IMR-90 (cell line): Measurements from ENCODE around the gene SEPTIN10. TPM values are rescaled to one million over a fixed set of nuclear protein-coding genes. Genes with fewer than 3 reads are reported as not detected.

Experiments used
- ATAC-seq: fragments of 200-7000 bp; cut with Tn5 transposase; 2 replicates; pipeline ENCODE4 v1.9.1; 2020; ENCODE audit warnings: low read depth, mild to moderate bottlenecking, moderate library complexity
- BruUV-seq: library from RNA; stranded (reverse); fragments of 400-500 nt; replicated peaks from 2 replicates; lab custom pipeline; 2021; lab: Mats Ljungman, UMichigan
- CTCF ChIA-PET: fragments of 300-600 bp; formaldehyde crosslinking; extraction: SDS; loops from one replicate; lab custom pipeline; 2021; ENCODE audit warnings: antibody characterized with exemption; lab: Yijun Ruan, JAX
- POLR2A ChIA-PET: fragments of 300-600 bp; sonication (Branson Sonifier 250); formaldehyde crosslinking; loops from one replicate; lab custom pipeline; 2022; ENCODE audit warnings: antibody characterized with exemption; ENCODE audit not compliant: unreplicated experiment; lab: Charles Lee
- DNase-seq: peaks from one replicate; pipeline ENCODE4 v3.0.0; 2013
- H2AFZ ChIP-seq: replicated peaks from 2 replicates; pipeline ENCODE3; 2013; ENCODE audit warnings: low read length, mild to moderate bottlenecking; ENCODE audit not compliant: poor library complexity
- H2AK5ac ChIP-seq: 2 replicates; pipeline ENCODE4 v1.6.1; 2013; ENCODE audit warnings: low read depth, low read length, inconsistent platforms
- H2AK9ac ChIP-seq: replicated peaks from 2 replicates; pipeline ENCODE3; 2013; ENCODE audit warnings: mild to moderate bottlenecking, low read depth, low read length, moderate library complexity; ENCODE audit not compliant: poor library complexity
- H2BK120ac ChIP-seq: 2 replicates; pipeline ENCODE4 v1.6.1; 2013; ENCODE audit warnings: low read depth, low read length, inconsistent platforms
- H2BK15ac ChIP-seq: 3 replicates; pipeline ENCODE4 v1.6.1; 2013; ENCODE audit warnings: low read depth, low read length, inconsistent platforms
- H2BK20ac ChIP-seq: 2 replicates; pipeline ENCODE4 v1.6.1; 2013; ENCODE audit warnings: low read depth, mild to moderate bottlenecking, inconsistent platforms, low read length, moderate library complexity
- H2BK5ac ChIP-seq: 2 replicates; pipeline ENCODE4 v1.6.1; 2013; ENCODE audit warnings: mild to moderate bottlenecking, low read depth, low read length, inconsistent platforms; ENCODE audit not compliant: poor library complexity, severe bottlenecking
- H3K14ac ChIP-seq: replicated peaks from 2 replicates; pipeline ENCODE4 v1.6.1; 2013; ENCODE audit warnings: low read depth, low read length, inconsistent platforms
- H3K18ac ChIP-seq: 2 replicates; pipeline ENCODE4 v1.6.1; 2013; ENCODE audit warnings: low read depth, low read length, control low read depth
- H3K23ac ChIP-seq: 2 replicates; pipeline ENCODE4 v1.6.1; 2013; ENCODE audit warnings: low read depth, low read length, inconsistent platforms
- H3K27ac ChIP-seq: 2 replicates; pipeline ENCODE4 v1.5.1; 2013; ENCODE audit warnings: mild to moderate bottlenecking, control low read depth, low read length; ENCODE audit not compliant: insufficient read depth
- H3K27me3 ChIP-seq: 2 replicates; pipeline ENCODE4 v1.6.1; 2013; ENCODE audit warnings: low read length; ENCODE audit not compliant: control insufficient read depth, insufficient read depth
- H3K36me3 ChIP-seq: 2 replicates; pipeline ENCODE4 v1.6.1; 2013; ENCODE audit warnings: low read length, mixed read lengths; ENCODE audit not compliant: control insufficient read depth, insufficient read depth
- H3K4ac ChIP-seq: 2 replicates; pipeline ENCODE4 v1.6.1; 2013; ENCODE audit warnings: low read depth, low read length, inconsistent platforms
- H3K4me1 ChIP-seq: 2 replicates; pipeline ENCODE4 v1.6.1; 2013; ENCODE audit warnings: low read length, mixed read lengths; ENCODE audit not compliant: control insufficient read depth, insufficient read depth
- H3K4me2 ChIP-seq: 2 replicates; pipeline ENCODE4 v1.6.1; 2013; ENCODE audit warnings: low read depth, mild to moderate bottlenecking, control low read depth, low read length, moderate library complexity
- H3K4me3 ChIP-seq: 2 replicates; pipeline ENCODE4 v1.5.1; 2013; ENCODE audit warnings: low read depth, mild to moderate bottlenecking, control low read depth, low read length, moderate library complexity; ENCODE audit not compliant: insufficient read depth
- H3K56ac ChIP-seq: 2 replicates; pipeline ENCODE4 v1.6.1; 2013; ENCODE audit warnings: low read length, inconsistent platforms; ENCODE audit not compliant: insufficient read depth; ENCODE audit errors: extremely low read depth
- H3K79me1 ChIP-seq, 2 experiments: 2 replicates each; pipeline ENCODE4 v1.6.1; 2013; ENCODE audit warnings: low read length in 2 of 2, inconsistent platforms in 1 of 2, low read depth in 1 of 2
- H3K9ac ChIP-seq: 2 replicates; pipeline ENCODE4 v1.6.1; 2013; ENCODE audit warnings: low read depth, low read length, control low read depth
- H3K9me1 ChIP-seq: 2 replicates; pipeline ENCODE4 v1.6.1; 2013; ENCODE audit warnings: low read length, inconsistent platforms; ENCODE audit not compliant: insufficient read depth
- H3K9me3 ChIP-seq: 2 replicates; pipeline ENCODE4 v1.6.1; 2013; ENCODE audit warnings: low read length; ENCODE audit not compliant: control insufficient read depth, insufficient read depth
- H4K20me1 ChIP-seq: 2 replicates; pipeline ENCODE4 v1.6.1; 2013; ENCODE audit warnings: low read length, inconsistent platforms; ENCODE audit not compliant: insufficient read depth
- H4K5ac ChIP-seq: 2 replicates; pipeline ENCODE4 v1.6.1; 2013; ENCODE audit warnings: mild to moderate bottlenecking, low read depth, low read length, control low read depth
- H4K8ac ChIP-seq, 2 experiments: 2 replicates each; pipeline ENCODE4 v1.6.1; 2013; ENCODE audit warnings: low read depth in 2 of 2, low read length in 2 of 2, control low read depth in 1 of 2, inconsistent platforms in 1 of 2
- H4K91ac ChIP-seq: 2 replicates; pipeline ENCODE4 v1.6.1; 2013; ENCODE audit warnings: low read depth, low read length, inconsistent platforms; ENCODE audit not compliant: insufficient read depth
- BHLHE40 ChIP-seq: fragments of 150-350 bp; IDR thresholded peaks from 2 replicates; pipeline ENCODE4 v1.6.1; 2016; ENCODE audit warnings: mild to moderate bottlenecking, low read depth, low read length
- CHD1 ChIP-seq: IDR thresholded peaks from 2 replicates; pipeline ENCODE4 v1.6.1; 2012; ENCODE audit warnings: low read depth, low read length, improper control_type of control experiment
- CTCF ChIP-seq: conservative IDR thresholded peaks from 2 replicates; pipeline ENCODE4 v1.5.1; 2012; ENCODE audit warnings: mild to moderate bottlenecking, low read depth, low read length, improper control_type of control experiment
- ELK1 ChIP-seq: fragments of 150-350 bp; IDR thresholded peaks from 2 replicates; pipeline ENCODE4 v1.6.1; 2016; ENCODE audit warnings: low read depth, mild to moderate bottlenecking, low read length, moderate library complexity, borderline replicate concordance
- FOS ChIP-seq: fragments of 150-350 bp; IDR thresholded peaks from 2 replicates; pipeline ENCODE4 v1.6.1; 2016; ENCODE audit warnings: low read depth, low read length
- MAFK ChIP-seq: IDR thresholded peaks from 2 replicates; pipeline ENCODE4 v1.6.1; 2012; ENCODE audit warnings: low read depth, low read length, improper control_type of control experiment
- MAZ ChIP-seq: IDR thresholded peaks from 2 replicates; pipeline ENCODE4 v1.6.1; 2012; ENCODE audit warnings: low read depth, mild to moderate bottlenecking, low read length, improper control_type of control experiment, moderate library complexity, borderline replicate concordance
- MXI1 ChIP-seq: IDR thresholded peaks from 2 replicates; pipeline ENCODE4 v1.6.1; 2012; ENCODE audit warnings: low read depth, mild to moderate bottlenecking, low read length, moderate library complexity, borderline replicate concordance
- NFE2L2 ChIP-seq: fragments of 150-350 bp; IDR thresholded peaks from 2 replicates; pipeline ENCODE4 v1.6.1; 2016; ENCODE audit warnings: low read depth, mild to moderate bottlenecking, low read length
- RAD21 ChIP-seq: IDR thresholded peaks from 2 replicates; pipeline ENCODE4 v1.6.1; 2012; ENCODE audit warnings: low read length, improper control_type of control experiment
- RCOR1 ChIP-seq: IDR thresholded peaks from 2 replicates; pipeline ENCODE4 v1.6.1; 2012; ENCODE audit warnings: mild to moderate bottlenecking, low read length, improper control_type of control experiment; ENCODE audit not compliant: insufficient replicate concordance
- RFX5 ChIP-seq: IDR thresholded peaks from 2 replicates; pipeline ENCODE4 v1.8.0; 2012; ENCODE audit warnings: low read depth, mild to moderate bottlenecking, low read length, moderate library complexity
- SMC3 ChIP-seq: fragments of 150-350 bp; IDR thresholded peaks from 2 replicates; pipeline ENCODE4 v1.6.1; 2016; ENCODE audit warnings: low read depth, mild to moderate bottlenecking, antibody characterized with exemption, low read length, moderate library complexity
- USF2 ChIP-seq: fragments of 150-350 bp; IDR thresholded peaks from 2 replicates; pipeline ENCODE4 v1.6.1; 2017; ENCODE audit warnings: mild to moderate bottlenecking, antibody characterized with exemption, low read length, low read depth
- WGBS, 2 experiments: methylation state at CpG; one replicate each; pipeline versions ENCODE4 v1.1.5 to v1.1.7; 2013; ENCODE audit warnings: missing lambda C conversion rate in 2 of 2; ENCODE audit not compliant: insufficient read length in 1 of 2; ENCODE audit errors: extremely low coverage in 2 of 2; 5-methylcytosine and 5-hydroxymethylcytosine counted together
- dilution Hi-C: fragments of 300-500 bp; cut with HindIII; formaldehyde crosslinking; loops from one replicate; pipeline ENCODE4 v1.14.3; 2018; ENCODE audit warnings: low sequenced_read_pairs; ENCODE audit not compliant: unreplicated experiment
- in situ Hi-C: fragments of 300-500 bp; cut with MboI; formaldehyde crosslinking; loops from 3 replicates; pipeline ENCODE4 v1.14.3; 2019; ENCODE audit warnings: low sequenced_read_pairs, inconsistent platforms, mixed read lengths
- intact Hi-C: fragments of 100-400 bp; cut with micrococcal nuclease; formaldehyde crosslinking; loops from 2 replicates; pipeline ENCODE4 v1.10.0; 2022
- polyA plus RNA-seq, 3 experiments: library from polyadenylated mRNA; depleted of rRNA; stranded (reverse); fragments of >200 nt; gene quantifications; 2 replicates each; pipeline ENCODE4 v1.2.3, GENCODE V29; 2012; ENCODE audit warnings: low replicate concordance in 1 of 3
- total RNA-seq: library from RNA; depleted of rRNA; stranded (reverse); fragments of >200 nt; gene quantifications from 2 replicates; pipeline ENCODE4 v1.2.3, GENCODE V29; 2012

SEPTIN10 gene
- total and polyA plus RNA-seq, 2 of the 4 experiments (the other 2 are of a cell fraction), result 55.4 to 82.6 TPM

GRCh38 chr2:109530712-109531111 is 83.1 kb downstream of the SEPTIN10 start:
- Histone ChIP-seq H2AK9ac (no peak overlapping the region), H2AK5ac (no peak overlapping the region), H4K91ac (no peak overlapping the region), H2BK20ac (no peak overlapping the region), H3K9me3 (no peaks in the 10 kb centered on the region), H3K36me3 (no peaks in the 10 kb centered on the region), H3K4me3 (no peak overlapping the region), H3K18ac (no peak overlapping the region), H3K27me3 (peaks cover 40% of the 10 kb centered on the region), H2BK15ac (no peak overlapping the region), H3K23ac (no peak overlapping the region), H3K4me2 (no peak overlapping the region), H2BK5ac (no peak overlapping the region), H3K27ac (no peak overlapping the region), H3K14ac (no peak overlapping the region), H3K9me1 (peaks cover 8% of the 10 kb centered on the region; the same call in 1 of the 2 replicates), H4K20me1 (no peaks in the 10 kb centered on the region), H4K8ac (no peak overlapping the region), H3K9ac (no peak overlapping the region), H3K56ac (no peak overlapping the region), H4K5ac (no peak overlapping the region), H3K4ac (no peak overlapping the region), H3K79me1 (no peaks in the 10 kb centered on the region), H2AFZ (no peak overlapping the region), H3K4me1 (peaks cover 2% of the 10 kb centered on the region; the same call in 1 of the 2 replicates), H2BK120ac (no peak overlapping the region)
- TF ChIP-seq FOS (no peak), RCOR1 (no peak), NFE2L2 (no peak), RAD21 (no peak), MXI1 (no peak), SMC3 (no peak), ELK1 (no peak), CTCF (no peak), USF2 (no peak), RFX5 (no peak), MAFK (no peak), MAZ (no peak), BHLHE40 (no peak), CHD1 (no peak)
- dilution Hi-C loops (no loop called here), in situ Hi-C loops (no loop called here), intact Hi-C loops (no loop called here)
- ATAC-seq (no peak), DNase-seq (no peak)
- ChIA-PET POLR2A (no interaction called here), CTCF (interaction anchor here (0.6 kb wide), 1 partner anchor 403 kb away, joined by 4 read pairs; no protein-coding TSS in a partner anchor)
- no TSS peak for BruUV-seq
- no CpG with 5 or more reads among the region's 6 CpGs for WGBS, 2 experiments
